Measurements from ENCODE around the gene SAMSN1.
"Not testable (repeated sequence)": the region's sequence is repeated elsewhere in the genome, so short reads cannot be mapped to it uniquely, and the experiment has no call there.

The SAMSN1 gene

GRCh38 chr21:14547834-14548513, 1.9 kb upstream of the SAMSN1 start:
- no peak for TF ChIP-seq CTCF (IDR thresholded peaks at IDR 0.05; ENCODE audit: low read depth, low read length)
- DNase-seq (ENCODE audit: low read depth, low spot score) = no peak
- in situ Hi-C loops (cut with HindIII; ENCODE audit: low sequenced_read_pairs) = no loop called here

GRCh38 chr21:14546719-14547118, 604 bp upstream of the SAMSN1 start:
- DNase-seq (ENCODE audit: low read depth, low spot score); in situ Hi-C loops (cut with HindIII; ENCODE audit: low sequenced_read_pairs); H3K4me3 ChIP-seq (ENCODE audit: low read depth, low read length): not testable (repeated sequence)

More at GRCh38 chr21:14547834-14548513, 1.9 kb upstream of the SAMSN1 start:
- no peak overlapping the region for H3K4me3 ChIP-seq (ENCODE audit: low read depth, low read length)

GRCh38 chr21:14543983-14544382, 2.1 kb downstream of the SAMSN1 start:
- H3K4me3 ChIP-seq (ENCODE audit: low read depth, low read length) = no peak overlapping the region
- in situ Hi-C loops (cut with HindIII; ENCODE audit: low sequenced_read_pairs) = no loop called here
- DNase-seq (ENCODE audit: low read depth, low spot score) = no peak
- TF ChIP-seq CTCF (IDR thresholded peaks at IDR 0.05; ENCODE audit: low read depth, low read length) = no peak

GRCh38 chr21:14542638-14543037, 3.5 kb downstream of the SAMSN1 start:
- no peak for DNase-seq (ENCODE audit: low read depth, low spot score)
- in situ Hi-C loops (cut with HindIII; ENCODE audit: low sequenced_read_pairs) = no loop called here
- no peak overlapping the region for H3K4me3 ChIP-seq (ENCODE audit: low read depth, low read length)
- TF ChIP-seq CTCF (IDR thresholded peaks at IDR 0.05; ENCODE audit: low read depth, low read length) = no peak

- in situ Hi-C loops (cut with HindIII; ENCODE audit: low sequenced_read_pairs) = no loop called here
- TF ChIP-seq CTCF (IDR thresholded peaks at IDR 0.05; ENCODE audit: low read depth, low read length) = no peak
- DNase-seq (ENCODE audit: low read depth, low spot score) = no peak
- no peak overlapping the region for H3K4me3 ChIP-seq (ENCODE audit: low read depth, low read length)
Observed at GRCh38 chr21:14541841-14542490, 4.1 kb downstream of the SAMSN1 start.

- H3K4me3 ChIP-seq (ENCODE audit: low read depth, low read length) = no peak overlapping the region
- in situ Hi-C loops (cut with HindIII; ENCODE audit: low sequenced_read_pairs) = no loop called here
- no peak for TF ChIP-seq CTCF (IDR thresholded peaks at IDR 0.05; ENCODE audit: low read depth, low read length)
- DNase-seq (ENCODE audit: low read depth, low spot score) = no peak
Observed at GRCh38 chr21:14538483-14538882, 7.6 kb downstream of the SAMSN1 start.

- DNase-seq (ENCODE audit: low read depth, low spot score) = no peak
- in situ Hi-C loops (cut with HindIII; ENCODE audit: low sequenced_read_pairs) = no loop called here
- H3K4me3 ChIP-seq (ENCODE audit: low read depth, low read length) = no peak overlapping the region
- no peak for TF ChIP-seq CTCF (IDR thresholded peaks at IDR 0.05; ENCODE audit: low read depth, low read length)
Observed at GRCh38 chr21:14536929-14537328, 9.2 kb downstream of the SAMSN1 start.

Data from astrocyte of the spinal cord (primary cell).